Lung (tissue), 12 donors: Measurements from ENCODE around the gene FKBP8. TPM values are rescaled to one million over a fixed set of nuclear protein-coding genes. Genes with fewer than 3 reads are reported as not detected.

Source experiments
- ATAC-seq: fragments of 200-7000 bp; cut with Tn5 transposase; one replicate; pipeline ENCODE4 v1.9.1; 2020; ENCODE audit warnings: moderate number of reproducible peaks; ENCODE audit not compliant: insufficient read depth, low FRiP score
- DNase-seq, 3 donors: peaks; one replicate each; pipeline ENCODE4 v3.0.0-alpha.2; 2013 to 2017
- H3K27ac ChIP-seq, 2 donors: one replicate each; pipeline ENCODE4 v1.5.1; 2013; ENCODE audit warnings: mild to moderate bottlenecking in 2 of 2, moderate library complexity in 2 of 2, control low read depth in 1 of 2, inconsistent platforms in 1 of 2, low read depth in 1 of 2, low read length in 1 of 2
- H3K27me3 ChIP-seq, 3 donors: one replicate each; pipeline ENCODE4 v1.5.1; 2013; ENCODE audit warnings: low read length in 2 of 3; ENCODE audit not compliant: control insufficient read depth in 3 of 3, insufficient read depth in 3 of 3
- H3K36me3 ChIP-seq, 4 donors: one replicate each; pipeline ENCODE4 v1.5.1; 2013; ENCODE audit warnings: low read length in 4 of 4, mild to moderate bottlenecking in 1 of 4, moderate library complexity in 1 of 4; ENCODE audit not compliant: control insufficient read depth in 4 of 4, insufficient read depth in 4 of 4
- H3K4me1 ChIP-seq, 5 donors: one replicate each; pipeline ENCODE4 v1.5.1; 2013; ENCODE audit warnings: low read length in 5 of 5, mild to moderate bottlenecking in 2 of 5, moderate library complexity in 1 of 5; ENCODE audit not compliant: control insufficient read depth in 5 of 5, insufficient read depth in 5 of 5
- H3K4me3 ChIP-seq: one replicate; pipeline ENCODE4 v1.5.1; 2013; ENCODE audit warnings: mild to moderate bottlenecking, control low read depth, moderate library complexity
- H3K9ac ChIP-seq, 2 donors: one replicate each; pipeline ENCODE4 v1.5.1; 2013; ENCODE audit warnings: low read length in 2 of 2, control low read depth in 1 of 2; ENCODE audit not compliant: insufficient read depth in 1 of 2
- H3K9me3 ChIP-seq, 4 donors: one replicate each; pipeline ENCODE4 v1.5.1; 2013; ENCODE audit warnings: low read length in 3 of 4, mild to moderate bottlenecking in 1 of 4, moderate library complexity in 1 of 4; ENCODE audit not compliant: control insufficient read depth in 4 of 4, insufficient read depth in 3 of 4
- WGBS, 2 donors: extraction: QIAGEN DNeasy Blood & Tissue Kit; methylation state at CpG; one replicate each; pipeline ENCODE4 v1.1.7; 2013; 5-methylcytosine and 5-hydroxymethylcytosine counted together
- polyA plus RNA-seq, 2 donors: library from polyadenylated mRNA; stranded (reverse); fragments of 200-250 nt; gene quantifications; one replicate each; pipeline ENCODE4 v1.2.1, GENCODE V29; 2013
- total RNA-seq, 2 donors: library from RNA; depleted of rRNA in 1 of 2; stranded (reverse); fragments of >200 nt in 1 of 2; gene quantifications; one replicate each; pipeline ENCODE4 v1.2.1, GENCODE V29; 2014 to 2021
- TF ChIP-seq, protein P1 (sequence below): IDR thresholded peaks from 2 replicates; pipeline ENCODE4 v1.5.1; 2012; ENCODE audit warnings: mild to moderate bottlenecking; ENCODE audit errors: control extremely low read depth, extremely low read depth
- donor health status: control.
- donor health status: control.
- donor health status: Bipolar disorder and iron deficiency.
- donor health status: healthy.
- donor health status: DM: yes; HTN: yes; CAD: no.

Gene FKBP8
- total and polyA plus RNA-seq, 4 donors, result 168 to 357 (median 230) TPM

DNA sequence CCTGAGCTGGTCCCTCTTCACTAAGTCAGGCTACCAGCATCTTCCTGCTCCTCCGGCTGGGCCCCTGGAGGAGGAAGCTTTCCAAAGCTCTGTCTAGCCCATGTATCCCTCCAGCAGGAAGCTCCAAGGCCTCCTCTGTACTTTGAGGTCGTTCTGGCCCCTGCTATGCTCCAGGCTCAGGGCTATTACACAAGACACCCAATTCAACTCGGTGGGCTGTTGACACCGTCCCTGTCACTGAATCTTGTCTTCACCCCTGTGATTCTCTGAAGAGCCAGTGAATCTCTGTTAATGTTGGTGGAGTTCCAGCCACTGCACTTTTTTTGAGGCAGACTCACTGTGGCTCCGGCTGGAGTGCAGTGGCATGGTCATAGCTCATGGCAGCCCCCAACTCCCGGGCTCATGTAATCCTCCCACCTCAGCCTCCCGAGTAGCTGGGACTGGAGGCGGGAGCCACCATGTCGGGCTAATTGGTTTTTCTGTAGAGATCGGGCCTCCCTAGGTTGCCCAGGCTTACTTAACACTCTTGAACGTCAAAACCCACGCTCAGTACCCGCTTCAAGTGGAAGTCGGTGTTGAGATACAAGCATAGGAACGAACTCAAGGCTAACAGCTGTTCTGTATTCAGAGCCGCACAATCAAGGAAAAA lies 44.7 kb upstream of the FKBP8 start:
- Histone ChIP-seq H3K9ac (peak overlapping the region in 1 of 2 donors; percentile 33), H3K4me3 (no peak overlapping the region), H3K27ac (peak overlapping the region; percentile 55 to 88), H3K27me3 (no peaks in the 10 kb centered on the region), H3K4me1 (peaks cover 0 to 18% (median 6%) of the 10 kb centered on the region in 5 donors), H3K9me3 (no peaks in the 10 kb centered on the region), H3K36me3 (peaks cover 0 to 7% (median 5%) of the 10 kb centered on the region in 4 donors)
- DNase-seq (no peak), ATAC-seq (no peak)
- WGBS, 2 donors, result 24 to 25% methylated on average over 16 of the region's 16 CpGs
- TF ChIP-seq, protein P1, sequence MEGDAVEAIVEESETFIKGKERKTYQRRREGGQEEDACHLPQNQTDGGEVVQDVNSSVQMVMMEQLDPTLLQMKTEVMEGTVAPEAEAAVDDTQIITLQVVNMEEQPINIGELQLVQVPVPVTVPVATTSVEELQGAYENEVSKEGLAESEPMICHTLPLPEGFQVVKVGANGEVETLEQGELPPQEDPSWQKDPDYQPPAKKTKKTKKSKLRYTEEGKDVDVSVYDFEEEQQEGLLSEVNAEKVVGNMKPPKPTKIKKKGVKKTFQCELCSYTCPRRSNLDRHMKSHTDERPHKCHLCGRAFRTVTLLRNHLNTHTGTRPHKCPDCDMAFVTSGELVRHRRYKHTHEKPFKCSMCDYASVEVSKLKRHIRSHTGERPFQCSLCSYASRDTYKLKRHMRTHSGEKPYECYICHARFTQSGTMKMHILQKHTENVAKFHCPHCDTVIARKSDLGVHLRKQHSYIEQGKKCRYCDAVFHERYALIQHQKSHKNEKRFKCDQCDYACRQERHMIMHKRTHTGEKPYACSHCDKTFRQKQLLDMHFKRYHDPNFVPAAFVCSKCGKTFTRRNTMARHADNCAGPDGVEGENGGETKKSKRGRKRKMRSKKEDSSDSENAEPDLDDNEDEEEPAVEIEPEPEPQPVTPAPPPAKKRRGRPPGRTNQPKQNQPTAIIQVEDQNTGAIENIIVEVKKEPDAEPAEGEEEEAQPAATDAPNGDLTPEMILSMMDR, result no peak

- Histone ChIP-seq H3K4me3 (no peak overlapping the region), H3K9ac (no peak overlapping the region), H3K4me1 (peaks cover 0 to 18% (median 6%) of the 10 kb centered on the region in 5 donors), H3K36me3 (peaks cover 0 to 7% (median 5%) of the 10 kb centered on the region in 4 donors), H3K27me3 (no peaks in the 10 kb centered on the region), H3K9me3 (no peaks in the 10 kb centered on the region), H3K27ac (peak overlapping the region in 1 of 2 donors; percentile 88)
- ATAC-seq (no peak), DNase-seq (peak in 1 of 3 donors; percentile 12)
- TF ChIP-seq, protein P1, result no peak
- WGBS, 2 donors, result 91 to 92% methylated on average over 12 of the region's 12 CpGs
Observed at GRCh38 chr19:18587561-18587960, 44.2 kb upstream of the FKBP8 start.

- H3K9ac ChIP-seq, result no peak overlapping the region
- H3K9me3 ChIP-seq, result no peaks in the 10 kb centered on the region
- DNase-seq, result no peak
- H3K27ac ChIP-seq, result no peak overlapping the region
- 47 to 54% methylated on average over 2 of the region's 2 CpGs for WGBS, 2 donors
- no peak overlapping the region for H3K4me3 ChIP-seq
- H3K27me3 ChIP-seq, result no peaks in the 10 kb centered on the region
- no peak for ATAC-seq
- peaks cover 0 to 5% (median 5%) of the 10 kb centered on the region in 4 donors for H3K36me3 ChIP-seq
- peaks cover 0 to 18% (median 6%) of the 10 kb centered on the region in 5 donors for H3K4me1 ChIP-seq
- TF ChIP-seq, protein P1, result no peak
Observed at GRCh38 chr19:18586306-18586705, 42.9 kb upstream of the FKBP8 start.
